A549 (cell line): ENCODE data around the gene GLOD4. TPM values are rescaled to one million over a fixed set of nuclear protein-coding genes. Genes with fewer than 3 reads are reported as not detected.
"Not testable (repeated sequence)": the region's sequence is repeated elsewhere in the genome, so short reads cannot be mapped to it uniquely, and the experiment has no call there.

Experiments
- ATAC-seq, 2 experiments: fragments of 200-7000 bp in 1 of 2; fragments of >200 bp in 1 of 2; cut with Nextera tagmentation in 1 of 2; cut with Tn5 transposase in 1 of 2; 3 replicates each; pipeline versions ENCODE4 v1.8.0 to v1.9.1; 2018 to 2020; ENCODE audit warnings: mild to moderate bottlenecking in 1 of 2, moderate library complexity in 1 of 2
- CTCF ChIA-PET: fragments of 300-600 bp; sonication (Branson Sonifier 250); formaldehyde crosslinking; extraction: SDS; loops from one replicate; lab custom pipeline; 2021; ENCODE audit warnings: antibody characterized with exemption, inconsistent platforms; lab: Yijun Ruan, JAX
- POLR2A ChIA-PET: fragments of 350-600 bp; formaldehyde crosslinking; extraction: SDS; loops from one replicate; lab custom pipeline; 2021; ENCODE audit warnings: antibody characterized with exemption, inconsistent platforms; lab: Yijun Ruan, JAX
- DNase-seq, 2 experiments: peaks; one replicate each; pipeline versions ENCODE4 v3.0.0 to v3.0.0-alpha.2; 2011 to 2016; ENCODE audit warnings: low read depth in 1 of 2, low spot score in 1 of 2
- FAIRE-seq: peaks from 2 replicates; lab custom pipeline; 2011; peaks lifted over from hg19 to GRCh38; lab: Jason Lieb, UNC
- H3K27ac ChIP-seq, 2 experiments: fragments of >200 bp; sonication (Bioruptor Twin); formaldehyde crosslinking; 3 replicates each; pipeline ENCODE4 v1.5.1; 2016 to 2017
- H3K4me1 ChIP-seq: fragments of >200 bp; sonication (Bioruptor Twin); formaldehyde crosslinking; 3 replicates; pipeline ENCODE4 v1.6.1; 2016
- H3K4me2 ChIP-seq: fragments of >200 bp; sonication (Bioruptor Twin); formaldehyde crosslinking; 3 replicates; pipeline ENCODE4 v1.6.1; 2016
- H3K4me3 ChIP-seq: fragments of >200 bp; sonication (Bioruptor Twin); formaldehyde crosslinking; 3 replicates; pipeline ENCODE4 v1.5.1; 2016
- H3K9me3 ChIP-seq: fragments of >200 bp; sonication (Bioruptor Twin); formaldehyde crosslinking; 3 replicates; pipeline ENCODE4 v1.6.1; 2016
- ATOH8 ChIP-seq: fragments of 250-450 bp; sonication (Bioruptor Pico); IDR thresholded peaks from 2 replicates; pipeline ENCODE4 v1.5.0; 2020; ENCODE audit warnings: low read depth, mild to moderate bottlenecking, moderate library complexity
- BHLHE40 ChIP-seq: IDR thresholded peaks from 2 replicates; pipeline ENCODE4 v1.6.1; 2012; ENCODE audit warnings: low read depth, low read length, inconsistent platforms
- CEBPB ChIP-seq, 2 experiments: fragments of >200 bp in 1 of 2; sonication (Bioruptor Twin) in 1 of 2; formaldehyde crosslinking in 1 of 2; IDR thresholded peaks; 2 replicates each; pipeline ENCODE4 v1.6.1; 2012 to 2016
- CTCF ChIP-seq: fragments of >200 bp; sonication (Bioruptor Twin); formaldehyde crosslinking; IDR thresholded peaks from 3 replicates; pipeline ENCODE4 v1.5.1; 2016
- EHF ChIP-seq: fragments of 250-450 bp; sonication (Bioruptor Pico); IDR thresholded peaks from 2 replicates; pipeline ENCODE4 v1.5.0; 2020; ENCODE audit warnings: mild to moderate bottlenecking
- ELK1 ChIP-seq: fragments of 150-350 bp; IDR thresholded peaks from 2 replicates; pipeline ENCODE4 v1.6.1; 2014; ENCODE audit warnings: low read depth, mild to moderate bottlenecking, low read length
- FOSB ChIP-seq: fragments of 250-450 bp; sonication (Bioruptor Pico); IDR thresholded peaks from 2 replicates; pipeline ENCODE4 v1.5.0; 2020; ENCODE audit warnings: mild to moderate bottlenecking, moderate library complexity
- HDAC2 ChIP-seq: fragments of 200-600 bp; sonication (generic); IDR thresholded peaks from 2 replicates; pipeline ENCODE4 v1.6.1; 2016
- HEYL ChIP-seq: fragments of 250-450 bp; sonication (Bioruptor Pico); IDR thresholded peaks from 2 replicates; pipeline ENCODE4 v1.8.0; 2021; ENCODE audit warnings: mild to moderate bottlenecking, moderate library complexity
- HMGXB4 ChIP-seq: fragments of 250-450 bp; sonication (Bioruptor Pico); IDR thresholded peaks from 2 replicates; pipeline ENCODE4 v1.5.0; 2021; ENCODE audit warnings: mild to moderate bottlenecking, moderate library complexity, borderline replicate concordance
- HOXA7 ChIP-seq: fragments of 250-450 bp; sonication (Bioruptor Pico); IDR thresholded peaks from 2 replicates; pipeline ENCODE4 v1.5.0; 2020; ENCODE audit warnings: mild to moderate bottlenecking, moderate library complexity
- HOXB13 ChIP-seq: fragments of 250-450 bp; sonication (Bioruptor Pico); IDR thresholded peaks from 2 replicates; pipeline ENCODE4 v1.5.0; 2020; ENCODE audit warnings: low read depth, mild to moderate bottlenecking, moderate library complexity
- HOXB5 ChIP-seq: fragments of 250-450 bp; sonication (Bioruptor Pico); IDR thresholded peaks from 2 replicates; pipeline ENCODE4 v1.5.0; 2020; ENCODE audit warnings: mild to moderate bottlenecking, moderate library complexity
- NFE2L2 ChIP-seq: fragments of 150-350 bp; conservative IDR thresholded peaks from 2 replicates; pipeline ENCODE4 v1.6.1; 2014; ENCODE audit warnings: low read length
- PBX3 ChIP-seq: IDR thresholded peaks from 2 replicates; pipeline ENCODE4 v1.6.1; 2012
- POLR2A ChIP-seq: IDR thresholded peaks from 2 replicates; pipeline ENCODE4 v1.6.1; 2012; ENCODE audit warnings: mild to moderate bottlenecking, low read length
- POLR2AphosphoS2 ChIP-seq: conservative IDR thresholded peaks from 2 replicates; pipeline ENCODE4 v1.6.1; 2012; ENCODE audit warnings: low read length, improper control_type of control experiment, inconsistent platforms
- SMC3 ChIP-seq: fragments of >200 bp; sonication (Bioruptor Twin); formaldehyde crosslinking; IDR thresholded peaks from 3 replicates; pipeline ENCODE4 v1.6.1; 2018; ENCODE audit warnings: inconsistent platforms
- TFCP2L1 ChIP-seq: fragments of 250-450 bp; sonication (Bioruptor Pico); IDR thresholded peaks from 2 replicates; pipeline ENCODE4 v1.5.0; 2021; ENCODE audit warnings: mild to moderate bottlenecking
- ZNF302 ChIP-seq: fragments of 250-450 bp; sonication (Bioruptor Pico); IDR thresholded peaks from 2 replicates; pipeline ENCODE4 v1.9.0; 2021; ENCODE audit warnings: inconsistent platforms, mild to moderate bottlenecking, moderate library complexity
- ZSCAN20 ChIP-seq: fragments of 250-450 bp; sonication (Bioruptor Pico); IDR thresholded peaks from 2 replicates; pipeline ENCODE4 v1.8.0; 2022; ENCODE audit warnings: mild to moderate bottlenecking, moderate library complexity
- WGBS: methylation state at CpG from one replicate; pipeline ENCODE4 v1.1.6; 2017; ENCODE audit errors: missing lambda C conversion rate; 5-methylcytosine and 5-hydroxymethylcytosine counted together
- polyA plus RNA-seq, 4 experiments: library from polyadenylated mRNA; depleted of rRNA in 3 of 4; stranded (reverse); fragments of >200 nt; fragmentation: RNase III in 1 of 4; extraction: RNeasy Plus Mini Kit Qiagen cat#74134 plus additional on column Dnase treatment in 1 of 4; gene quantifications; 2 replicates in 3 of 4; 3 replicates in 1 of 4; pipeline ENCODE4 v1.2.3, GENCODE V29; 2011 to 2017

Gene GLOD4
- polyA plus RNA-seq, 2 of the 4 experiments (the other 2 are of a cell fraction) = 133 to 141 TPM

GRCh38 chr17:760371-760770 is 21.7 kb downstream of the GLOD4 start:
- Histone ChIP-seq H3K9me3 (no peaks in the 10 kb centered on the region), H3K27ac (no peak overlapping the region), H3K4me2 (no peak overlapping the region), H3K4me3 (no peak overlapping the region), H3K4me1 (no peaks in the 10 kb centered on the region)
- 94% methylated on average over 9 of the region's 9 CpGs for WGBS
- no peak for ATAC-seq
- no peak for FAIRE-seq
- TF ChIP-seq HOXB13 (CRISPR knock-in tag) (no peak), ATOH8 (CRISPR knock-in tag) (no peak), HEYL (no peak), HMGXB4 (CRISPR knock-in tag) (no peak), ZNF302 (CRISPR knock-in tag) (no peak), CTCF (no peak), ZSCAN20 (CRISPR knock-in tag) (no peak), ELK1 (no peak), TFCP2L1 (CRISPR knock-in tag) (no peak), POLR2AphosphoS2 (no peak), CEBPB (IDR thresholded peaks at IDR 0.05) (no peak), EHF (no peak), HDAC2 (no peak)
- DNase-seq = no peak
- CTCF ChIA-PET = interaction anchor here (1.2 to 2.5 kb wide), 5 partner anchors 7 to 236 kb away, joined by 3 to 18 read pairs (median 5); partner anchors contain the start of genes GEMIN4, NXN and TIMM22
- POLR2A ChIA-PET = no interaction called here

GRCh38 chr17:759964-760363 is 22.1 kb downstream of the GLOD4 start:
- DNase-seq = no peak
- no peak for FAIRE-seq
- no peak for ATAC-seq
- Histone ChIP-seq H3K9me3 (no peaks in the 10 kb centered on the region), H3K4me1 (no peaks in the 10 kb centered on the region), H3K27ac (no peak overlapping the region), H3K4me3 (no peak overlapping the region), H3K4me2 (no peak overlapping the region)
- WGBS = 90% methylated on average over 5 of the region's 5 CpGs
- ChIA-PET CTCF (interaction anchor here (0.6 to 2.5 kb wide), 9 partner anchors 9 to 348 kb away, joined by 3 to 14 read pairs (median 3); partner anchors contain the start of genes NXN and TIMM22), POLR2A (no interaction called here)
- no peak for TF ChIP-seq PBX3
- no peak for TF ChIP-seq BHLHE40
- no peak for TF ChIP-seq HOXA7 (CRISPR knock-in tag)
- TF ChIP-seq POLR2A = no peak
- no peak for TF ChIP-seq FOSB (CRISPR knock-in tag)
- no peak for TF ChIP-seq ATOH8 (CRISPR knock-in tag)
- no peak for TF ChIP-seq NFE2L2
- TF ChIP-seq SMC3 = no peak
- TF ChIP-seq HMGXB4 (CRISPR knock-in tag) = no peak
- TF ChIP-seq HOXB5 (CRISPR knock-in tag) = no peak
- no peak for TF ChIP-seq POLR2AphosphoS2
- no peak for TF ChIP-seq CEBPB (IDR thresholded peaks at IDR 0.05)

- FAIRE-seq, POLR2A ChIA-PET, DNase-seq, ATAC-seq, H3K4me3 ChIP-seq, H3K4me1 ChIP-seq, H3K4me2 ChIP-seq, H3K27ac ChIP-seq, H3K9me3 ChIP-seq: not testable (repeated sequence)
- 90% methylated on average over 15 of the region's 15 CpGs for WGBS
- CTCF ChIA-PET = interaction anchor here (0.7 to 5.2 kb wide), 2 partner anchors 9 to 24 kb away, joined by 4 to 36 read pairs; no protein-coding TSS in a partner anchor
These were observed 26.0 kb downstream of the GLOD4 start for GRCh38 chr17:756010-756567.
